Measurements from ENCODE around the gene FKTN.
"Not testable (repeated sequence)": the region's sequence is repeated elsewhere in the genome, so short reads cannot be mapped to it uniquely, and the experiment has no call there.

Gene FKTN

DNA sequence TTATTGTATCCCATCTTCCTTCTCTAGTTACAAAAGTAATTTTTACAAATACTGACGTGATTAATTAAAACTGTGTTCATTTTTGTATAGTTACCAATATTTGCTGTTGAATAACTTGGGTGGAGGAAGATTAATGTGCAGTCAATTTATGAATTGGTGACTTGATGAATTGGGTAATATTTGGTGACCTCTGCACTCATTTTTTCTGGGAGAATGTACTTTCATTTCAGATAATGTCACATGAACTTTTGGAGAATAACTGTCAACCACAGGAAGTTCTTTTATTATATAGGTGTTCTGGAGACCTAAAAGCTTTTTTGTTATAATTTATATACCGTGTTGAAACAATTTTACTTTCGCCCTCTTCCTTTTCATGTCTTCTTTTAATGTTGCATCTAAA lies 26.4 kb upstream of the FKTN start:
- DNase-seq (ENCODE audit: low read depth): no peak
- TF ChIP-seq, protein P1, sequence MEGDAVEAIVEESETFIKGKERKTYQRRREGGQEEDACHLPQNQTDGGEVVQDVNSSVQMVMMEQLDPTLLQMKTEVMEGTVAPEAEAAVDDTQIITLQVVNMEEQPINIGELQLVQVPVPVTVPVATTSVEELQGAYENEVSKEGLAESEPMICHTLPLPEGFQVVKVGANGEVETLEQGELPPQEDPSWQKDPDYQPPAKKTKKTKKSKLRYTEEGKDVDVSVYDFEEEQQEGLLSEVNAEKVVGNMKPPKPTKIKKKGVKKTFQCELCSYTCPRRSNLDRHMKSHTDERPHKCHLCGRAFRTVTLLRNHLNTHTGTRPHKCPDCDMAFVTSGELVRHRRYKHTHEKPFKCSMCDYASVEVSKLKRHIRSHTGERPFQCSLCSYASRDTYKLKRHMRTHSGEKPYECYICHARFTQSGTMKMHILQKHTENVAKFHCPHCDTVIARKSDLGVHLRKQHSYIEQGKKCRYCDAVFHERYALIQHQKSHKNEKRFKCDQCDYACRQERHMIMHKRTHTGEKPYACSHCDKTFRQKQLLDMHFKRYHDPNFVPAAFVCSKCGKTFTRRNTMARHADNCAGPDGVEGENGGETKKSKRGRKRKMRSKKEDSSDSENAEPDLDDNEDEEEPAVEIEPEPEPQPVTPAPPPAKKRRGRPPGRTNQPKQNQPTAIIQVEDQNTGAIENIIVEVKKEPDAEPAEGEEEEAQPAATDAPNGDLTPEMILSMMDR (IDR thresholded peaks at IDR 0.05; ENCODE audit: low read length, missing control alignments): no peak
- no peak overlapping the region for H3K4me3 ChIP-seq (replicated peaks; ENCODE audit: low read depth, low read length)

DNA sequence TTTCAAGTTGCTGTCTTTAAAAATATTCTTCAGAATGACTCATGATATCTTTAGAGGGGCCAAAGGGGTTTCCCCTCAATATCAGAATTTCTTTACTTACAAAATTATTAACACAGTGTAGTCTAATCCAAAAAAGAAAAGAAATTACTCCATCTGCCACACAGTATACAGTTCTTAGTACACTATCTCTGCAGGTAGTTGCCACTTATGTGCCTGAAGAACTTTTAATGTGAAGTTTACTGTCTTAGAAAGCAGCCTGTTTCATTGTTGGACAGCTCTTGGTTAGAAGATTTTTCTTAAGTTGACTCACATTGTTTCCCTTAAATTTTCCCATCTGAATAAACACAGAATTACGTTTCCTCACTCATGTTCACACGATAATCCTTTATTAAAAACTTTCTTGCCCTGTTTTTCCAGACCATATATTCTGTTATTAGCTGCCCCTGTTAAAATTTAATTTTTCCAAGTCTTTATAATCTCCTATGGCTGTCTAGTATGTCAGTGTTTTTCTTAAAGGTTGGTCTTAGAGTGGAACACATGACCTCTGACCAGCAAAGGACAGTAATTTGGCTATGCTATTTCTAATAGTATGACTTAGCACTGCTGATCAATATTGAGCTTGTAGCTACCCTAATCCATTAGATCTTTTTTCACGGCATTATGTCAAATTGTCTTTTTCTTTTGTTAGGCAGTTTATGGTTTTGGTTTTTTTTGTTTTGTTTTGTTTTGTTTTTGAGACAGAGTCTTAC lies 21.8 kb upstream of the FKTN start:
- no peak overlapping the region for H3K4me3 ChIP-seq (replicated peaks; ENCODE audit: low read depth, low read length)
- TF ChIP-seq, protein P1 (IDR thresholded peaks at IDR 0.05; ENCODE audit: low read length, missing control alignments): no peak
- DNase-seq (ENCODE audit: low read depth): no peak

DNA sequence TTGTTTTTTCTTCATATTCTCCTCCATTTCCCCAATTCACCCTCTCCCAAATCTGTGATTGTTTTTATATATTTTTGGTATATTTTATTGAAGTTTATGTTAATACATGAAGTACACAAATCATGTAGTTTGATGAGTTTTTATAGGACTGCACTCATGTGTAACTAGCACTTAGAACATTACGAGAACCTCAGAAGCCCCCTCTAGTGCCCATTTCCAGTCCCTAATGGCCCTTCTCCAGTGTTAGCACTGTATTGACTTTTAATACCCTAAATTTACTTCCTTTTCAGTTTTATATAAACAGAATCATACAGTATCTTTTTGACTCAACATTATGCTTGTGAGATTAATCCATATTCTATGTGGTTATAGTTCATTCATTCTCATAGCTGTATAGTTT lies 18.5 kb upstream of the FKTN start:
- TF ChIP-seq, protein P1 (IDR thresholded peaks at IDR 0.05; ENCODE audit: low read length, missing control alignments): peak; percentile 10
- no peak overlapping the region for H3K4me3 ChIP-seq (replicated peaks; ENCODE audit: low read depth, low read length)
- no peak for DNase-seq (ENCODE audit: low read depth)

DNA sequence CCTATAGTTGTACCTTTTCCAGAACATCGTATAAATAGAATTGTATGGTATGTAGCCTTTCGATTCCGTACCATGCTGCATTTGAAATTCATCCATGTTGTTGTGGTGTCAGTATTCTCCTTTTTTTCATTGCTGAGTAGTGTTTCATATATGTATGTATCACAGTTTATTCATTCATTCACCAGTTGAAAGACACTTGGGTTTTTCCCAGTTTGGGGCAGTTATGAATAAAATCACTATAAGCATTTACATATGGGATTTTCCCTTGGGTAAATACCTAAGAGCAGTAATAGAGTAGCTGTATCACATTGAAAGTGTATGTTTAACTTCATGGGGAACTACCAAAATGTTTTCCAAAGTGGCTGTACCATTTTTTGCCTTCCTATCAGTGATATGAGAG lies 16.1 kb upstream of the FKTN start:
- H3K4me3 ChIP-seq (replicated peaks; ENCODE audit: low read depth, low read length): no peak overlapping the region
- no peak for DNase-seq (ENCODE audit: low read depth)
- TF ChIP-seq, protein P1 (IDR thresholded peaks at IDR 0.05; ENCODE audit: low read length, missing control alignments): no peak

DNA sequence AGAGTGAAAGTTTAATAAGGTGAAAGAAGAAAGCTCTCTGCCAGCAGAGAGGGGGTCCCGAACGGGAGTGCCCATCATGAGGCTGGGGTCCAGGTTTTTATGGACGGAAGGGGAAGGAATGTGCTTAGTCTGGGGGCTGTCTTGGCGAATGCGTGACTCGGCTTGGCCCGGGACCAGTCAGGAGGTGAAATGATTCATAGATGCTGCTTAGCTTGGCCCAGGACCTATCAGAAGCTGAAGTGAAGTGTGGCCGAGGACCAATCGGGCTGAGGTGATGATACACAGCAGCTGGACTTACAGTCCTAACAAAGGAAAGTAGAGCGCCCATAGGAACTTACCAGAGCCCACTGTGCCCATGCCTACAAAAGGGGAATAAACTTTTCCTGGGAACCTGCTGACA lies 3.9 kb upstream of the FKTN start:
- TF ChIP-seq, protein P1 (IDR thresholded peaks at IDR 0.05; ENCODE audit: low read length, missing control alignments): no peak
- peak; percentile 68 for DNase-seq (ENCODE audit: low read depth)
- no peak overlapping the region for H3K4me3 ChIP-seq (replicated peaks; ENCODE audit: low read depth, low read length)

DNA sequence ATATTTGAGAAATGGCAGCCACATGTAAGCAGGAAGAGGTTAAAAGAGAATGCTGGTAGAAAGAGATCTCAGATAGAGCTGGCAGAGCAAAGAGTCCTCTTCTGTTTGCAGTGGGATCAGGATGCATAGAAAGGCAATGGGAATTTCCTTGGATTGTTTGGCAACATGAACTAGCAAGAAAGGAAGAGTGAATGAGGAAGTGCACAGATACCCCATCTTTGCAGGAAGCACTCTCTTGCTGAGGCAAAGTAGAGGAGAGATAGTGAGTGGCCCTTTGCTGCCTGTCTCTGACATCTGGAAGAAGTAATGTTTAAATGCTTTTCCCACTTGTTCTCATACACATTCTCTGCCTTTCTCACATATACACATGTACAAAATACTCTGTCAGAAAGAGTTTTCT lies 14.5 kb downstream of the FKTN start:
- TF ChIP-seq, protein P1 (IDR thresholded peaks at IDR 0.05; ENCODE audit: low read length, missing control alignments): no peak
- H3K4me3 ChIP-seq (replicated peaks; ENCODE audit: low read depth, low read length): no peak overlapping the region
- DNase-seq (ENCODE audit: low read depth): no peak

DNA sequence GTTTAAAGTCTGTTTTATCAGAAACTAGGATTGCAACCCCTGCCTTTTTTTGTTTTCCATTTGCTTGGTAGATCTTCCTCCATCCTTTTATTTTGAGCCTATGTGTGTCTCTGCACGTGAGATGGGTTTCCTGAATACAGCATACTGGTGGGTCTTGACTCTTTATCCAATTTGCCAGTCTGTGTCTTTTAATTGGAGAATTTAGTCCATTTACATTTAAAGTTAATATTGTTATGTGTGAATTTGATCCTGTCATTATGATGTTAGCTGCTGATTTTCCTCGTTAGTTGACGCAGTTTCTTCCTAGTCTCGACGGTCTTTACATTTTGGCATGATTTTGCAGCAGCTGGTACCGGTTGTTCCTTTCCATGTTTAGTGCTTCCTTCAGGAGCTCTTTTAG lies 22.0 kb downstream of the FKTN start:
- not testable (repeated sequence) for DNase-seq (ENCODE audit: low read depth); H3K4me3 ChIP-seq (replicated peaks; ENCODE audit: low read depth, low read length)

DNA sequence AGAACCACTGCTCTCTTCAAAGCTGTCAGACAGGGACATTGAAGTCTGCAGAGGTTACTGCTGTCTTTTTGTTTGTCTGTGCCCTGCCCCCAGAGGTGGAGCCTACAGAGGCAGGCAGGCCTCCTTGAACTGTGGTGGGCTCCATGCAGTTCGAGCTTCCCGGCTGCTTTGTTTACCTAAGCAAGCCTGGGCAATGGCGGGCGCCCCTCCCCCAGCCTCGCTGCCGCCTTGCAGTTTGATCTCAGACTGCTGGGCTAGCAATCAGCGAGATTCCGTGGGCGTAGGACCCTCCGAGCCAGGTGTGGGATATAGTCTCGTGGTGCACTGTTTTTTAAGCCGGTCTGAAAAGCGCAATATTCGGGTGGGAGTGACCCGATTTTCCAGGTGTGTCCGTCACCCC lies 23.6 kb downstream of the FKTN start:
- not testable (repeated sequence) for DNase-seq (ENCODE audit: low read depth); H3K4me3 ChIP-seq (replicated peaks; ENCODE audit: low read depth, low read length)

Measured in fibroblast of pulmonary artery (primary cell).